ENCODE data around the gene ZDHHC22.

The ZDHHC22 gene

GRCh38 chr14:77155083-77155482 is 13.5 kb upstream of the ZDHHC22 start:
- no peak for DNase-seq

GRCh38 chr14:77154421-77154820 is 12.8 kb upstream of the ZDHHC22 start:
- no peak for DNase-seq

GRCh38 chr14:77153802-77154201 is 12.2 kb upstream of the ZDHHC22 start:
- DNase-seq, result no peak

GRCh38 chr14:77151918-77152588 is 10.5 kb upstream of the ZDHHC22 start:
- no peak for DNase-seq

- peak; percentile 26 for DNase-seq
Observed at GRCh38 chr14:77151245-77151644, 9.7 kb upstream of the ZDHHC22 start.

GRCh38 chr14:77148510-77149231 is 7.1 kb upstream of the ZDHHC22 start:
- peak; percentile 30 for DNase-seq

GRCh38 chr14:77145975-77146740 is 4.6 kb upstream of the ZDHHC22 start:
- DNase-seq, result no peak

GRCh38 chr14:77144412-77145115 is 3.0 kb upstream of the ZDHHC22 start:
- no peak for DNase-seq

- no peak for DNase-seq
Observed at GRCh38 chr14:77143071-77143470, 1.5 kb upstream of the ZDHHC22 start.

GRCh38 chr14:77142005-77142800 is 612 bp upstream of the ZDHHC22 start:
- no peak for DNase-seq

GRCh38 chr14:77140359-77141213 is 1.0 kb downstream of the ZDHHC22 start:
- no peak for DNase-seq

GRCh38 chr14:77139540-77140358 is 1.8 kb downstream of the ZDHHC22 start:
- DNase-seq, result peak; percentile 58

GRCh38 chr14:77139022-77139421 is 2.6 kb downstream of the ZDHHC22 start:
- no peak for DNase-seq

GRCh38 chr14:77133720-77134338 is 7.8 kb downstream of the ZDHHC22 start:
- peak; percentile 88 for DNase-seq

- no peak for DNase-seq
Observed at GRCh38 chr14:77131871-77132486, 9.6 kb downstream of the ZDHHC22 start.

GRCh38 chr14:77131206-77131605 is 10.4 kb downstream of the ZDHHC22 start:
- DNase-seq, result no peak

- no peak for DNase-seq
Observed at GRCh38 chr14:77130386-77130785, 11.2 kb downstream of the ZDHHC22 start.

- DNase-seq, result no peak
Observed at GRCh38 chr14:77128414-77128891, 13.1 kb downstream of the ZDHHC22 start.

- no peak for DNase-seq
Observed at GRCh38 chr14:77126461-77126990, 15.1 kb downstream of the ZDHHC22 start.
